Tibial nerve (tissue), 4 donors: ENCODE measurements around the gene HTRA3. TPM values are rescaled to one million over a fixed set of nuclear protein-coding genes. Genes with fewer than 3 reads are reported as not detected.

ENCODE experiments used
- DNase-seq, 2 donors: peaks; one replicate each; pipeline ENCODE4 v3.0.0-alpha.2; 2019; ENCODE audit warnings: low spot score in 2 of 2
- H3K27ac ChIP-seq, 4 donors: fragments of 200-600 bp; sonication (generic) in 3 of 4; one replicate each; pipeline ENCODE4 v1.5.1; 2017 to 2019; ENCODE audit warnings: mild to moderate bottlenecking in 1 of 4
- H3K27me3 ChIP-seq, 2 donors: fragments of 200-600 bp; sonication (generic) in 1 of 2; one replicate each; pipeline versions ENCODE4 v1.5.1 to v1.6.0; 2017 to 2019
- H3K36me3 ChIP-seq, 3 donors: fragments of 200-600 bp; sonication (generic); one replicate each; pipeline ENCODE4 v1.5.1; 2018 to 2019
- H3K4me1 ChIP-seq, 4 donors: fragments of 200-600 bp; sonication (generic) in 3 of 4; one replicate each; pipeline ENCODE4 v1.5.1; 2017 to 2019
- H3K4me3 ChIP-seq, 4 donors: fragments of 200-600 bp; sonication (generic) in 3 of 4; one replicate each; pipeline ENCODE4 v1.5.1; 2017 to 2019; ENCODE audit warnings: mild to moderate bottlenecking in 1 of 4, moderate library complexity in 1 of 4
- H3K9me3 ChIP-seq, 4 donors: fragments of 200-600 bp; sonication (generic) in 3 of 4; one replicate each; pipeline ENCODE4 v1.5.1; 2017 to 2019
- CTCF ChIP-seq, 5 experiments: fragments of 200-600 bp in 3 of 5; fragments of 450-650 bp in 2 of 5; sonication (generic) in 3 of 5; IDR thresholded peaks; one replicate each; pipeline ENCODE4 v1.5.1; 2016 to 2019; ENCODE audit warnings: antibody characterized with exemption in 5 of 5, mild to moderate bottlenecking in 3 of 5, moderate library complexity in 2 of 5
- EP300 ChIP-seq, 2 donors: sonication (generic); formaldehyde crosslinking; IDR thresholded peaks; one replicate each; pipeline ENCODE4 v1.6.1; 2017; ENCODE audit warnings: antibody characterized with exemption in 2 of 2, mild to moderate bottlenecking in 1 of 2
- POLR2A ChIP-seq, 2 donors: fragments of 450-650 bp; IDR thresholded peaks; one replicate each; pipeline ENCODE4 v1.6.1; 2017; ENCODE audit warnings: antibody characterized with exemption in 2 of 2, mild to moderate bottlenecking in 2 of 2, moderate library complexity in 2 of 2
- WGBS, 2 donors: methylation state at CpG; one replicate each; pipeline ENCODE4 v1.1.5; 2018; 5-methylcytosine and 5-hydroxymethylcytosine counted together
- total RNA-seq, 4 donors: library from RNA; depleted of rRNA; stranded (reverse); fragments of >200 nt; gene quantifications; one replicate each; pipeline ENCODE4 v1.1.0, GENCODE V29; 2016

The HTRA3 gene
- total RNA-seq, 4 donors from 2014 or later = 34.9 to 54.3 (median 43.5) TPM

DNA sequence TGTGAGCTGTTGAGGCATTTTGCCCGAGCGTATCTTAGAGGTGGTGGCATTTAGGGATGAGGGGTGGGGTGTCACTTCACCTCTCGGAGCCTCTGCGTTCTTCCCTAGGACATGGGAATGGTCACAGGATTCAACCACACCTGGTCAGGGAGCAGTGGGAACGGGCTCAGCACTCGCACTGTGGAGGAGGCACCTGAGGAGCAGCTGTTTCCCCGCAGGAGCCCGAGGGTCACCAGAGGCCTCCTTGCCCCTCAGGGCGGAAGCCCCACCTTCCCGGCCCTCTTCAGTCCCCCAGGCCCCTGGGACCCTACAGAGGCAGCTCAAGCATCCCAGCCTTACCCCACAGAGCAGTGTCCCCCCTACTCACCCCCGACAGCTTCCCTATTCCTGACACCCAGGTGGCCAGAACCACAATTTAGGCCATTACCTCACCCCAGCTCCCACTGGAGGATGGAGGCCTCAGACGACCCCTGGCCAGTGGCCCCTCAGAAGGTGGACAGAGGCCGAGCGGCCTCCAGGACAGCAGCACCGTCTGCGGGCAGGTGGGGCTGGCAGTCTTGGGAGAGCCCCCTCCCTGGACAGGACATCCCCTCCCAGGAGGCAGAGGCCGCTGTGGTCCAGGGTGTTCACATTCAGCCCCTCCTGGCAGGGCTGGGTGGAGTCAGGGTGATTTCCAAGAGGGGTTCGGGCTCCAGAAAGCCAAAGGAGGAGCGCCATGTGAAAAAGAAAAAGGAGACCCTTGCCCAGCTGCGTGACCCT lies 4.2 kb upstream of the HTRA3 start:
- DNase-seq = no peak
- Histone ChIP-seq H3K36me3 (no peaks in the 10 kb centered on the region), H3K4me3 (no peak overlapping the region), H3K9me3 (no peaks in the 10 kb centered on the region), H3K27ac (no peak overlapping the region), H3K27me3 (peaks cover 0 to 10% of the 10 kb centered on the region in 2 donors), H3K4me1 (peaks cover 0 to 27% (median 0%) of the 10 kb centered on the region in 4 donors)
- TF ChIP-seq POLR2A (IDR thresholded peaks at IDR 0.05) (no peak), EP300 (IDR thresholded peaks at IDR 0.05) (no peak), CTCF (IDR thresholded peaks at IDR 0.05) (no peak)
- WGBS, 2 donors = 81% methylated on average over 18 to 20 of the region's 20 CpGs

DNA sequence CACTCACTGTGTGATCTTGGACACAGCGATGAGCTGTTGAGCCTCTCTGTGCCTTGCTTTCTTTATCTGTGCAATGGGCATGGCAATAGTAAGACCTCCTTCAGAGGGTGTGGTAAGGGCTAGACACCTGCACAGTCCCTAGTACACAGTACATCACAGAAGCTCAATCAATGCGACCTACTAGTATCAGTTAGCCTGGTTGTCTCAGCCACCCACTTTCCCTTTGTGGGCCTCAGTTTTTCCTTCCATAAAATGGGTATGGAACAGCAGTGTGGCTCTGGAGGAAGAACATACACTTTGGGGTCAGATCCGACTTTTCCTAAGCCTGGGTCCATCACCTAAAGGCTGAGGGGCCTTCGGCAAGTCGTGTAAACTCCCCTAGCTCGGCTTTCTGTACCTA lies 3.5 kb upstream of the HTRA3 start:
- Histone ChIP-seq H3K9me3 (no peaks in the 10 kb centered on the region), H3K27me3 (peaks cover 0 to 15% of the 10 kb centered on the region in 2 donors), H3K36me3 (no peaks in the 10 kb centered on the region), H3K4me1 (peaks cover 0 to 32% (median 0%) of the 10 kb centered on the region in 4 donors), H3K27ac (peak overlapping the region in 1 of 4 donors; percentile 52), H3K4me3 (no peak overlapping the region)
- TF ChIP-seq CTCF (IDR thresholded peaks at IDR 0.05) (no peak), POLR2A (IDR thresholded peaks at IDR 0.05) (no peak), EP300 (IDR thresholded peaks at IDR 0.05) (no peak)
- 88 to 92% methylated on average over 6 of the region's 6 CpGs for WGBS, 2 donors
- DNase-seq = no peak

- Histone ChIP-seq H3K4me3 (no peak overlapping the region), H3K9me3 (no peaks in the 10 kb centered on the region), H3K36me3 (no peaks in the 10 kb centered on the region), H3K4me1 (peaks cover 0 to 32% (median 0%) of the 10 kb centered on the region in 4 donors), H3K27me3 (peaks cover 0 to 20% of the 10 kb centered on the region in 2 donors), H3K27ac (peak overlapping the region in 1 of 4 donors; percentile 52)
- 64 to 79% methylated on average over 8 of the region's 8 CpGs for WGBS, 2 donors
- DNase-seq = no peak
- TF ChIP-seq POLR2A (IDR thresholded peaks at IDR 0.05) = no peak
- no peak for TF ChIP-seq CTCF (IDR thresholded peaks at IDR 0.05)
- TF ChIP-seq EP300 (IDR thresholded peaks at IDR 0.05) = no peak
Measured at GRCh38 chr4:8266508-8266907, 3.0 kb upstream of the HTRA3 start.

DNA sequence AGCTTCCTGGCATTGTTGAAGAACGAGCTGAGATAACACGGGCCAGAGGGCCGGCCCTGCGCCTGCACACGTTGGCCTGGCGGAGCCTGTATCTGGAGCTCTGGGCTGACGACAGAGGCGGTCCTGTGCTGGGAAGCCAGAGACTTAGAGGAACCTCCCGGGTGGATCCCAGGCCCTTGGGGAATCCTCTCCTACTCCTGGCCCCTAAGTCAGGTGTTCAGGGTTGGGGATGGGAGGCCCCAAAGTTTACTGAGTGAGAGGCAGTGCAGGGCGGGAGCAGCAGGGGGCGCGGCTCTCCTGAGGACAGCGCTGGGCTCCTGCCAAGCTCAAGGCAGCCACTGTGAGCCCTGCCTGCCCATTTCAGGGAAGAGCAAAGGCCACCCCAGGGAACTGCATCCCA lies 2.5 kb upstream of the HTRA3 start:
- Histone ChIP-seq H3K4me1 (peaks cover 0 to 32% (median 0%) of the 10 kb centered on the region in 4 donors), H3K27ac (peak overlapping the region in 1 of 4 donors; percentile 52), H3K4me3 (no peak overlapping the region), H3K9me3 (no peaks in the 10 kb centered on the region), H3K36me3 (no peaks in the 10 kb centered on the region), H3K27me3 (peaks cover 0 to 20% of the 10 kb centered on the region in 2 donors)
- TF ChIP-seq POLR2A (IDR thresholded peaks at IDR 0.05) (no peak), EP300 (IDR thresholded peaks at IDR 0.05) (no peak), CTCF (IDR thresholded peaks at IDR 0.05) (peak; percentile 29 to 68 (median 49))
- peak; percentile 52 to 67 for DNase-seq
- 41 to 44% methylated on average over 13 of the region's 13 CpGs for WGBS, 2 donors

DNA sequence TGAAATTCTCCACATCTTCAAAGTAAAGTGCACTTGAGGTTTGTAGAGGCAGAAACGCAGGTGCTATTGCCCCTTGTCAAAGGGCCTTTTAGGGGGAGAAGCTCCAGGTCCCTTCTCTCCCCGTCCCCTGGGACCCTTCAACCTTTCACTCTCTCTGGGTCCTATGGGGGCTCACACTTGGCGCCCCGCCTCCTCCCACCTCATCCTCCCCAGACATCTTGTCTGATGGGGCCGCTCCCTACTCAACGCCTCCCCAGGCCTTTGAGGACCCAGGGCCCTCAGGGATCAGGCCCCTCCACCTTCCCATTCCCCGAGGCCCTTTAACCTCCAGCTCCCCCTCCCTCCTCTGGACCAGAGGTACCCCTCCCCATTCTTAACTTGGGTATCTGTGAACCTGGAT lies 1.3 kb upstream of the HTRA3 start:
- no peaks in the 10 kb centered on the region for H3K36me3 ChIP-seq
- TF ChIP-seq EP300 (IDR thresholded peaks at IDR 0.05) (no peak), POLR2A (IDR thresholded peaks at IDR 0.05) (no peak), CTCF (IDR thresholded peaks at IDR 0.05) (no peak)
- H3K27ac ChIP-seq = no peak overlapping the region
- H3K4me1 ChIP-seq = peaks cover 0 to 41% (median 0%) of the 10 kb centered on the region in 4 donors
- DNase-seq = no peak
- H3K9me3 ChIP-seq = no peaks in the 10 kb centered on the region
- H3K4me3 ChIP-seq = no peak overlapping the region
- H3K27me3 ChIP-seq = peaks cover 0 to 20% of the 10 kb centered on the region in 2 donors
- 93 to 95% methylated on average over 7 of the region's 7 CpGs for WGBS, 2 donors
